Retinal pigment epithelial cell (primary cell): ENCODE data around the gene MGMT.

Source experiments
- DNase-seq: peaks from one replicate; pipeline ENCODE4 v3.0.0-alpha.2; 2010; ENCODE audit warnings: low read depth
- H3K4me3 ChIP-seq: 2 replicates; pipeline ENCODE4 v1.5.1; 2011; ENCODE audit warnings: mild to moderate bottlenecking, low read length, control low read depth, moderate library complexity
- CTCF ChIP-seq: conservative IDR thresholded peaks from 2 replicates; pipeline ENCODE4 v1.5.1; 2011; ENCODE audit warnings: low read depth, low read length, control low read depth, inconsistent platforms

Gene MGMT

DNA sequence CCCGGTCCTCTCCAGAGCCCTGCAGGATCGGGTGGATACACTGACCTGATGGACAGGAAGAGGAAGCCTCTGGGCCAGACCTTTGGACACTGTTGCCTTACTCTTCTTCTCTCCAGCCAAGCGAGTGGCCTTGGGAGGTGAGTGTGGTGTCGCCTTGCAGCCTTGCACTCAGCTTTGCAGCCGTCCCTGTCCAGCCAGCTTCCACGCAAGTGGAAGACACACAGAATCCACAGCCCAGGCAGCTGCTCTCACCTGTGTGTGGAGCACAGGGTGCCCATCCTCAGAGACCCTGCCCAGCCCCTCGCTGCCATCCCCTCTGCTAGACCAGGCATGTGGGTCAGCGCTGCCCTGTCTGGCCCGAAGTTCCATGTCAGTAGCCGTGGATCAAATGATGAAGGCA lies 258.0 kb downstream of the MGMT start:
- TF ChIP-seq CTCF: no peak
- no peak overlapping the region for H3K4me3 ChIP-seq
- no peak for DNase-seq

DNA sequence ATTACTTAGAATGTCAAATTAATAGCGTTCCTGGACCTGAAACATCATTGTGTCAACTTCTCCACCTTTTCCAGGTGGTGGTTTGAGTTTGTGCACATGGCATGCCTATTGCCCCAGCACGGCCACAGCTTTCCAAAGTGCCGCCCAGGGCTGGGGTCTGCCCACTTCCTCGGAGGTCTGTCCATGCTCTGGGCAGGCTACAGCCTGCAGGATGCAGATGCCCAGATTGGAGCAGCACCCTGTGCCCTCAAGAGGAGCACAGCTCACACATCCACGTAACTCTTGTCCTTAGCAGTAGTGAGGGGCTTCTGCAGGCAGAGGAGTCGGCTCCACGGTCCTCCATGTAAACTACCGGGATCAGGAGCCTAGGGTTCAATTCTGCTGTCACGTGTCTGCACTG lies 258.4 kb downstream of the MGMT start:
- H3K4me3 ChIP-seq: no peak overlapping the region
- TF ChIP-seq CTCF: no peak

GRCh38 chr10:129725890-129726631 lies 259.0 kb downstream of the MGMT start:
- H3K4me3 ChIP-seq: no peak overlapping the region
- no peak for TF ChIP-seq CTCF
- DNase-seq: no peak

More for the DNA sequence above, 258.4 kb downstream of the MGMT start:
- DNase-seq: no peak

- TF ChIP-seq CTCF: no peak
- H3K4me3 ChIP-seq: no peak overlapping the region
- DNase-seq: no peak
These were observed 260.0 kb downstream of the MGMT start for GRCh38 chr10:129727071-129727470.

GRCh38 chr10:129727495-129727894 lies 260.5 kb downstream of the MGMT start:
- DNase-seq: no peak
- no peak for TF ChIP-seq CTCF
- no peak overlapping the region for H3K4me3 ChIP-seq

DNA sequence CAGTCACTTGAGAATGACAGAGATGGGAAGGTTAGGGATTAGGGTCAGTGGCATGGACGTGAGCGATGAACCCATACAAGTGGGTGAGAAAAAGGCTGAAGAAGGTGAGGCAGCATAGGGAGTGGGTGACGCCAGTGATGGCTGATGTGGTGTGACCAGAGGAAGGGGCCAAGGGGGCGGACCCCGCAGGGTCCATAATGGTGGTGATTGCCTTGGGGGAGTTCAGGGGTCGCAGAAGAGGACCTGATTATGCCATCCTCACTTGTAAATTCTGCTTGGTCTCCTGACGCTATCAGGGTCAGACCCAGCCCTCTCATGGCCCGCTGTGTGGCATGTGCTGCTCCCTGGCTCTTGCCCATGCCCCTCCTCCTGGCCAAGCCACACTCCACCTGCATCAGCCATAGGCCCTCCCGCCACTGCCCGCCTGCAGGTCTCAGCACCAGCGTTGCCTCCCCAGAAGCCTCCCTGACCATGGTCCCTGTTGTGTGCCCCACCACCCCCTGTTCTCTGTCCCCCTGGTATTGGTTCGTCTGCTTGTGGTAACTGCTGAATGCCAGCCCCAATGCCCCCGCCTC lies 261.3 kb downstream of the MGMT start:
- no peak for DNase-seq
- H3K4me3 ChIP-seq: no peak overlapping the region
- no peak for TF ChIP-seq CTCF
